ENCODE data around the gene C1orf56. TPM values are rescaled to one million over a fixed set of nuclear protein-coding genes. Genes with fewer than 3 reads are reported as not detected.

The C1orf56 gene
- total and polyA plus RNA-seq, 2 of the 13 experiments (the other 11 are each of a cell fraction or from before 2014, with no cell fraction given): 1.5 to 3.2 TPM

GRCh38 chr1:151047925-151048644, 534 bp downstream of the C1orf56 start (continued):
- TF ChIP-seq ZNF740 (CRISPR knock-in tag; IDR thresholded peaks at IDR 0.05) (no peak), SMYD3 (CRISPR knock-in tag; IDR thresholded peaks at IDR 0.05) (peak; percentile 77; the same call in 1 of the 2 replicates), SP2 (CRISPR knock-in tag; IDR thresholded peaks at IDR 0.05) (peak; percentile 15; the same call in 1 of the 2 replicates), KAT8 (CRISPR knock-in tag; IDR thresholded peaks at IDR 0.05) (peak; percentile 28), STAG1 (CRISPR knock-in tag; IDR thresholded peaks at IDR 0.05) (peak; percentile 33), ZNF558 (CRISPR knock-in tag; IDR thresholded peaks at IDR 0.05; ENCODE audit: borderline replicate concordance) (0 out of 2 replicates have a peak, but pooled peaks have one; percentile 56), TRIM22 (IDR thresholded peaks at IDR 0.05) (no peak), SAFB2 (CRISPR knock-in tag; IDR thresholded peaks at IDR 0.05; ENCODE audit: borderline replicate concordance, low read depth) (no peak; the same call in 1 of the 2 replicates), ZSCAN9 (CRISPR knock-in tag; IDR thresholded peaks at IDR 0.05; ENCODE audit: borderline replicate concordance) (no peak), ZNF20 (CRISPR knock-in tag; IDR thresholded peaks at IDR 0.05) (0 out of 2 replicates have a peak, but pooled peaks have one; percentile 49), SALL2 (CRISPR knock-in tag; IDR thresholded peaks at IDR 0.05) (peak; percentile 40; the same call in 1 of the 2 replicates), HNF1B (CRISPR knock-in tag; IDR thresholded peaks at IDR 0.05) (peak; percentile 14; the same call in 1 of the 2 replicates), ASH2L (IDR thresholded peaks at IDR 0.05; ENCODE audit: insufficient read length, low read depth, low read length) (peak; percentile 51), GZF1 (CRISPR knock-in tag; IDR thresholded peaks at IDR 0.05) (peak; percentile 48; the same call in 1 of the 2 replicates), IKZF4 (CRISPR knock-in tag; IDR thresholded peaks at IDR 0.05; ENCODE audit: borderline replicate concordance, low read depth, not compliant biosample characterization) (peak; percentile 29), DMAP1 (CRISPR knock-in tag; IDR thresholded peaks at IDR 0.05) (0 out of 2 replicates have a peak, but pooled peaks have one; percentile 23), TBX2 (CRISPR knock-in tag; IDR thresholded peaks at IDR 0.05; ENCODE audit: borderline replicate concordance) (no peak; the same call in 1 of the 2 replicates), ZKSCAN5 (CRISPR knock-in tag; IDR thresholded peaks at IDR 0.05) (no peak), HNF4A (CRISPR knock-in tag; IDR thresholded peaks at IDR 0.05) (no peak), ZNF687 (CRISPR knock-in tag; IDR thresholded peaks at IDR 0.05) (peak; percentile 92), HES4 (CRISPR knock-in tag; IDR thresholded peaks at IDR 0.05; ENCODE audit: borderline replicate concordance) (0 out of 2 replicates have a peak, but pooled peaks have one; percentile 49), AGO1 (IDR thresholded peaks at IDR 0.05; ENCODE audit: low read depth, low read length, poor library complexity, severe bottlenecking) (peak; percentile 74)
